OCI-LY3 (cell line): ENCODE results near the gene NIPAL4.

ENCODE experiments used
- EZH2phosphoT487 ChIP-seq: fragments of 200-600 bp; shearing (Covaris generic); IDR thresholded peaks from 2 replicates; pipeline ENCODE4 v1.6.1; 2018; ENCODE audit warnings: antibody characterized with exemption, mixed run types, low read depth
- TF ChIP-seq, protein P1 (sequence below): fragments of 200-600, 300-600 bp; sonication (generic); IDR thresholded peaks from 2 replicates; pipeline ENCODE4 v1.5.1; 2014; ENCODE audit warnings: antibody characterized with exemption, low read length, low read depth

DNA sequence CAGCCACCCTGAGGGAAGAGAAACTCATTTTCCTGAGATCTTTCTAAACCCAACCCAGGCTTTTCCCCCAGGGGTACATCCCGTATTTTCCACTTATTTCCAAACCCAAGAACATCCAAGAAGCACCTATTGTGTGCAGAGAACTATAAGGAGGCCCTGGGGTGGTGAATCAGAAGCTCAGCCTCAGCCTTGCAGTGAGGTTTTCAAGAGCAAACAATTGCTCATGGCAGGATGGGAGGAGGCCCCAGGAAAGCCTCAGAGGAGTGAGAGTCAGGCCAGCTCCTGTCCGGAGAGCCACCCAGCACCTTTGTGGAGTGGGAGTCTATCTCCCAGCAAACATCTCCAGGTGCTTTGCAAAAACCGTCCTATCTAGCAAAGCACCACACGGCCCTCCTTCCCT, 19.2 kb downstream of the NIPAL4 start:
- TF ChIP-seq, protein P1, sequence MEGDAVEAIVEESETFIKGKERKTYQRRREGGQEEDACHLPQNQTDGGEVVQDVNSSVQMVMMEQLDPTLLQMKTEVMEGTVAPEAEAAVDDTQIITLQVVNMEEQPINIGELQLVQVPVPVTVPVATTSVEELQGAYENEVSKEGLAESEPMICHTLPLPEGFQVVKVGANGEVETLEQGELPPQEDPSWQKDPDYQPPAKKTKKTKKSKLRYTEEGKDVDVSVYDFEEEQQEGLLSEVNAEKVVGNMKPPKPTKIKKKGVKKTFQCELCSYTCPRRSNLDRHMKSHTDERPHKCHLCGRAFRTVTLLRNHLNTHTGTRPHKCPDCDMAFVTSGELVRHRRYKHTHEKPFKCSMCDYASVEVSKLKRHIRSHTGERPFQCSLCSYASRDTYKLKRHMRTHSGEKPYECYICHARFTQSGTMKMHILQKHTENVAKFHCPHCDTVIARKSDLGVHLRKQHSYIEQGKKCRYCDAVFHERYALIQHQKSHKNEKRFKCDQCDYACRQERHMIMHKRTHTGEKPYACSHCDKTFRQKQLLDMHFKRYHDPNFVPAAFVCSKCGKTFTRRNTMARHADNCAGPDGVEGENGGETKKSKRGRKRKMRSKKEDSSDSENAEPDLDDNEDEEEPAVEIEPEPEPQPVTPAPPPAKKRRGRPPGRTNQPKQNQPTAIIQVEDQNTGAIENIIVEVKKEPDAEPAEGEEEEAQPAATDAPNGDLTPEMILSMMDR: no peak
- no peak for TF ChIP-seq EZH2phosphoT487
